Liver (tissue), 9 donors: Measurements from ENCODE around the gene SLC12A1. TPM values are rescaled to one million over a fixed set of nuclear protein-coding genes. Genes with fewer than 3 reads are reported as not detected.

Experiments used
- DNase-seq: peaks from one replicate; pipeline ENCODE4 v3.0.0-alpha.2; 2017; ENCODE audit warnings: low spot score
- H3K27ac ChIP-seq, 2 donors: one replicate each; pipeline ENCODE4 v1.7.0; 2013; ENCODE audit warnings: inconsistent platforms in 2 of 2, low read length in 2 of 2, control low read depth in 1 of 2, low read depth in 1 of 2, mild to moderate bottlenecking in 1 of 2
- H3K27me3 ChIP-seq, 4 donors: one replicate each; pipeline versions ENCODE4 v1.6.1 to v1.7.0; 2013; ENCODE audit warnings: low read length in 3 of 4, inconsistent platforms in 1 of 4, mild to moderate bottlenecking in 1 of 4, moderate library complexity in 1 of 4; ENCODE audit not compliant: control insufficient read depth in 4 of 4, insufficient read depth in 4 of 4
- H3K36me3 ChIP-seq, 4 donors: one replicate each; pipeline versions ENCODE4 v1.6.1 to v1.7.0; 2013; ENCODE audit warnings: low read length in 3 of 4, mild to moderate bottlenecking in 3 of 4, low read depth in 1 of 4, moderate library complexity in 1 of 4; ENCODE audit not compliant: control insufficient read depth in 4 of 4, insufficient read depth in 3 of 4
- H3K4me1 ChIP-seq, 4 donors: one replicate each; pipeline versions ENCODE4 v1.6.1 to v1.7.0; 2013; ENCODE audit warnings: low read length in 3 of 4, mild to moderate bottlenecking in 3 of 4, moderate library complexity in 1 of 4; ENCODE audit not compliant: control insufficient read depth in 4 of 4, insufficient read depth in 4 of 4
- H3K4me3 ChIP-seq, 3 donors: one replicate each; pipeline versions ENCODE4 v1.6.1 to v1.7.0; 2013; ENCODE audit warnings: low read length in 3 of 3, control low read depth in 1 of 3, low read depth in 1 of 3, mild to moderate bottlenecking in 1 of 3
- H3K9ac ChIP-seq, 2 donors: one replicate each; pipeline ENCODE4 v1.7.0; 2013; ENCODE audit warnings: low read length in 2 of 2, mild to moderate bottlenecking in 2 of 2, moderate library complexity in 2 of 2, control low read depth in 1 of 2, low read depth in 1 of 2
- H3K9me3 ChIP-seq, 4 donors: one replicate each; pipeline versions ENCODE4 v1.6.1 to v1.7.0; 2013; ENCODE audit warnings: low read length in 3 of 4; ENCODE audit not compliant: control insufficient read depth in 4 of 4
- EGR1 ChIP-seq, 2 donors: IDR thresholded peaks; 2 replicates each; pipeline ENCODE4 v1.6.1; 2016 to 2018; ENCODE audit warnings: antibody characterized with exemption in 2 of 2, low read depth in 2 of 2
- FOXA1 ChIP-seq: IDR thresholded peaks from 2 replicates; pipeline ENCODE4 v1.6.1; 2016; ENCODE audit warnings: antibody characterized with exemption
- FOXA2 ChIP-seq: IDR thresholded peaks from 2 replicates; pipeline ENCODE4 v1.6.1; 2016; ENCODE audit warnings: antibody characterized with exemption
- HNF4A ChIP-seq, 2 donors: conservative IDR thresholded peaks; 2 replicates each; pipeline ENCODE4 v1.6.1; 2016; ENCODE audit warnings: antibody characterized with exemption in 2 of 2, mild to moderate bottlenecking in 2 of 2
- HNF4G ChIP-seq: IDR thresholded peaks from 2 replicates; pipeline ENCODE4 v1.6.1; 2016; ENCODE audit warnings: antibody characterized with exemption
- JUND ChIP-seq, 2 donors: IDR thresholded peaks; 2 replicates each; pipeline ENCODE4 v1.6.1; 2016; ENCODE audit warnings: antibody characterized with exemption in 2 of 2
- NR2F2 ChIP-seq: IDR thresholded peaks from 2 replicates; pipeline ENCODE4 v1.6.1; 2016; ENCODE audit warnings: antibody characterized with exemption
- RAD21 ChIP-seq, 2 donors: IDR thresholded peaks; 2 replicates each; pipeline ENCODE4 v1.6.1; 2016; ENCODE audit warnings: antibody characterized with exemption in 2 of 2, mild to moderate bottlenecking in 2 of 2
- RXRA ChIP-seq, 2 donors: IDR thresholded peaks; 2 replicates each; pipeline ENCODE4 v1.6.1; 2017 to 2018; ENCODE audit warnings: antibody characterized with exemption in 2 of 2, mild to moderate bottlenecking in 1 of 2
- TAF1 ChIP-seq: conservative IDR thresholded peaks from 2 replicates; pipeline ENCODE4 v1.6.1; 2016; ENCODE audit warnings: antibody characterized with exemption, mild to moderate bottlenecking
- YY1 ChIP-seq: IDR thresholded peaks from 2 replicates; pipeline ENCODE4 v1.6.1; 2016; ENCODE audit warnings: antibody characterized with exemption, mild to moderate bottlenecking
- WGBS: extraction: QIAGEN DNeasy Blood & Tissue Kit; methylation state at CpG from one replicate; pipeline ENCODE4 v1.1.7; 2013; 5-methylcytosine and 5-hydroxymethylcytosine counted together
- polyA plus RNA-seq, 2 donors: library from polyadenylated mRNA; stranded (reverse) in 1 of 2; unstranded in 1 of 2; fragments of 200-250 nt in 1 of 2; fragments of >200 nt in 1 of 2; fragmentation: Nextera tagmentation in 1 of 2; extraction: Ambion mirVana in 1 of 2; gene quantifications; one replicate each; pipeline versions ENCODE4 v1.2.1 to v1.2.3, GENCODE V29; 2013 to 2015
- total RNA-seq, 2 donors: library from RNA; depleted of rRNA; stranded (reverse); fragments of >200 nt; gene quantifications; one replicate each; pipeline ENCODE4 v1.2.3, GENCODE V29; 2014
- TF ChIP-seq, protein P1 (sequence below): IDR thresholded peaks from 2 replicates; pipeline ENCODE4 v1.6.1; 2016; ENCODE audit warnings: antibody characterized with exemption
- TF ChIP-seq, protein P2 (sequence below): fragments of 150-350 bp; IDR thresholded peaks from 2 replicates; pipeline ENCODE4 v1.5.1; 2017; ENCODE audit warnings: improper control_type of control experiment, low read depth, low read length; ENCODE audit not compliant: missing input control
- TF ChIP-seq, protein P3 (sequence below): IDR thresholded peaks from 2 replicates; pipeline ENCODE4 v1.6.1; 2016; ENCODE audit warnings: antibody characterized with exemption, mild to moderate bottlenecking
- TF ChIP-seq, protein P4 (sequence below): IDR thresholded peaks from 2 replicates; pipeline ENCODE4 v1.6.1; 2016; ENCODE audit warnings: antibody characterized with exemption
- TF ChIP-seq, protein P5 (sequence below): IDR thresholded peaks from 2 replicates; pipeline ENCODE4 v1.6.1; 2016; ENCODE audit warnings: antibody characterized with exemption
- donor health status: healthy.
- donor health status: healthy.
- donor health status: healthy.
- donor health status: healthy.
- donor health status: healthy.

The SLC12A1 gene
- total and polyA plus RNA-seq, 4 donors = 0.03 to 0.42 (median 0.09) TPM

DNA sequence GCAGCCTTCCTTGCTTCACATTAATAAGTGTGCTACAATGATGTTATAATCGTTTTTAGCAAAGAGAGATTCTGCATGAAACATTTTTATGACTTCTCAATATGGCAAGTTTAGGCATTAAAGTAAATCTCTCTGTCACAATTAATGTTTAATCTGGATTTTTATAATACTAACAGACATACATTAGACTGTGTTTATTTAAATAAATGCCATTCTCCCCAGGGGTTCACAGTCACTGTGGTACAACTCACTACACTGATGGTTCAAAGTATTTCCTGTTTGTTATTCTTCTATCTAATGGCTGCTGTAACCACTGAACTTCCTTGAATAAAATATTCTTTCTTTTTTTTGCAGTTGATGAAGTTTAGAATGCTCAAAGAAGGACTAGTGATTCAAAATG, 59.0 kb downstream of the SLC12A1 start:
- H3K36me3 ChIP-seq = no peaks in the 10 kb centered on the region
- no peaks in the 10 kb centered on the region for H3K9me3 ChIP-seq
- no peaks in the 10 kb centered on the region for H3K4me1 ChIP-seq
- no peak for TF ChIP-seq RAD21 (IDR thresholded peaks at IDR 0.05)
- TF ChIP-seq, protein P1, sequence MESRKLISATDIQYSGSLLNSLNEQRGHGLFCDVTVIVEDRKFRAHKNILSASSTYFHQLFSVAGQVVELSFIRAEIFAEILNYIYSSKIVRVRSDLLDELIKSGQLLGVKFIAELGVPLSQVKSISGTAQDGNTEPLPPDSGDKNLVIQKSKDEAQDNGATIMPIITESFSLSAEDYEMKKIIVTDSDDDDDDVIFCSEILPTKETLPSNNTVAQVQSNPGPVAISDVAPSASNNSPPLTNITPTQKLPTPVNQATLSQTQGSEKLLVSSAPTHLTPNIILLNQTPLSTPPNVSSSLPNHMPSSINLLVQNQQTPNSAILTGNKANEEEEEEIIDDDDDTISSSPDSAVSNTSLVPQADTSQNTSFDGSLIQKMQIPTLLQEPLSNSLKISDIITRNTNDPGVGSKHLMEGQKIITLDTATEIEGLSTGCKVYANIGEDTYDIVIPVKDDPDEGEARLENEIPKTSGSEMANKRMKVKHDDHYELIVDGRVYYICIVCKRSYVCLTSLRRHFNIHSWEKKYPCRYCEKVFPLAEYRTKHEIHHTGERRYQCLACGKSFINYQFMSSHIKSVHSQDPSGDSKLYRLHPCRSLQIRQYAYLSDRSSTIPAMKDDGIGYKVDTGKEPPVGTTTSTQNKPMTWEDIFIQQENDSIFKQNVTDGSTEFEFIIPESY = no peak
- no peak for TF ChIP-seq FOXA1
- TF ChIP-seq, protein P2, sequence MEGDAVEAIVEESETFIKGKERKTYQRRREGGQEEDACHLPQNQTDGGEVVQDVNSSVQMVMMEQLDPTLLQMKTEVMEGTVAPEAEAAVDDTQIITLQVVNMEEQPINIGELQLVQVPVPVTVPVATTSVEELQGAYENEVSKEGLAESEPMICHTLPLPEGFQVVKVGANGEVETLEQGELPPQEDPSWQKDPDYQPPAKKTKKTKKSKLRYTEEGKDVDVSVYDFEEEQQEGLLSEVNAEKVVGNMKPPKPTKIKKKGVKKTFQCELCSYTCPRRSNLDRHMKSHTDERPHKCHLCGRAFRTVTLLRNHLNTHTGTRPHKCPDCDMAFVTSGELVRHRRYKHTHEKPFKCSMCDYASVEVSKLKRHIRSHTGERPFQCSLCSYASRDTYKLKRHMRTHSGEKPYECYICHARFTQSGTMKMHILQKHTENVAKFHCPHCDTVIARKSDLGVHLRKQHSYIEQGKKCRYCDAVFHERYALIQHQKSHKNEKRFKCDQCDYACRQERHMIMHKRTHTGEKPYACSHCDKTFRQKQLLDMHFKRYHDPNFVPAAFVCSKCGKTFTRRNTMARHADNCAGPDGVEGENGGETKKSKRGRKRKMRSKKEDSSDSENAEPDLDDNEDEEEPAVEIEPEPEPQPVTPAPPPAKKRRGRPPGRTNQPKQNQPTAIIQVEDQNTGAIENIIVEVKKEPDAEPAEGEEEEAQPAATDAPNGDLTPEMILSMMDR = no peak
- TF ChIP-seq, protein P3, sequence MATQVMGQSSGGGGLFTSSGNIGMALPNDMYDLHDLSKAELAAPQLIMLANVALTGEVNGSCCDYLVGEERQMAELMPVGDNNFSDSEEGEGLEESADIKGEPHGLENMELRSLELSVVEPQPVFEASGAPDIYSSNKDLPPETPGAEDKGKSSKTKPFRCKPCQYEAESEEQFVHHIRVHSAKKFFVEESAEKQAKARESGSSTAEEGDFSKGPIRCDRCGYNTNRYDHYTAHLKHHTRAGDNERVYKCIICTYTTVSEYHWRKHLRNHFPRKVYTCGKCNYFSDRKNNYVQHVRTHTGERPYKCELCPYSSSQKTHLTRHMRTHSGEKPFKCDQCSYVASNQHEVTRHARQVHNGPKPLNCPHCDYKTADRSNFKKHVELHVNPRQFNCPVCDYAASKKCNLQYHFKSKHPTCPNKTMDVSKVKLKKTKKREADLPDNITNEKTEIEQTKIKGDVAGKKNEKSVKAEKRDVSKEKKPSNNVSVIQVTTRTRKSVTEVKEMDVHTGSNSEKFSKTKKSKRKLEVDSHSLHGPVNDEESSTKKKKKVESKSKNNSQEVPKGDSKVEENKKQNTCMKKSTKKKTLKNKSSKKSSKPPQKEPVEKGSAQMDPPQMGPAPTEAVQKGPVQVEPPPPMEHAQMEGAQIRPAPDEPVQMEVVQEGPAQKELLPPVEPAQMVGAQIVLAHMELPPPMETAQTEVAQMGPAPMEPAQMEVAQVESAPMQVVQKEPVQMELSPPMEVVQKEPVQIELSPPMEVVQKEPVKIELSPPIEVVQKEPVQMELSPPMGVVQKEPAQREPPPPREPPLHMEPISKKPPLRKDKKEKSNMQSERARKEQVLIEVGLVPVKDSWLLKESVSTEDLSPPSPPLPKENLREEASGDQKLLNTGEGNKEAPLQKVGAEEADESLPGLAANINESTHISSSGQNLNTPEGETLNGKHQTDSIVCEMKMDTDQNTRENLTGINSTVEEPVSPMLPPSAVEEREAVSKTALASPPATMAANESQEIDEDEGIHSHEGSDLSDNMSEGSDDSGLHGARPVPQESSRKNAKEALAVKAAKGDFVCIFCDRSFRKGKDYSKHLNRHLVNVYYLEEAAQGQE = no peak
- no peak for TF ChIP-seq HNF4A (conservative IDR thresholded peaks at IDR 0.05)
- TF ChIP-seq EGR1 (IDR thresholded peaks at IDR 0.05; ENCODE audit: low read depth in 2 of 2) = no peak
- no peak for TF ChIP-seq RXRA (IDR thresholded peaks at IDR 0.05)
- TF ChIP-seq JUND (IDR thresholded peaks at IDR 0.05) = no peak
- TF ChIP-seq YY1 = no peak
- TF ChIP-seq, protein P4, sequence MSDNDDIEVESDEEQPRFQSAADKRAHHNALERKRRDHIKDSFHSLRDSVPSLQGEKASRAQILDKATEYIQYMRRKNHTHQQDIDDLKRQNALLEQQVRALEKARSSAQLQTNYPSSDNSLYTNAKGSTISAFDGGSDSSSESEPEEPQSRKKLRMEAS = no peak
- TF ChIP-seq, protein P5, sequence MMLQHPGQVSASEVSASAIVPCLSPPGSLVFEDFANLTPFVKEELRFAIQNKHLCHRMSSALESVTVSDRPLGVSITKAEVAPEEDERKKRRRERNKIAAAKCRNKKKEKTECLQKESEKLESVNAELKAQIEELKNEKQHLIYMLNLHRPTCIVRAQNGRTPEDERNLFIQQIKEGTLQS = no peak
- TF ChIP-seq HNF4G = no peak
- TF ChIP-seq FOXA2 = no peak
- TF ChIP-seq TAF1 = no peak
- H3K4me3 ChIP-seq = no peak overlapping the region
- H3K27ac ChIP-seq = no peak overlapping the region
- 31% methylated on average over 1 of the region's 1 CpG for WGBS
- H3K9ac ChIP-seq = no peak overlapping the region
- no peak for DNase-seq
- H3K27me3 ChIP-seq = peaks cover 0 to 7% (median 4%) of the 10 kb centered on the region in 4 donors

DNA sequence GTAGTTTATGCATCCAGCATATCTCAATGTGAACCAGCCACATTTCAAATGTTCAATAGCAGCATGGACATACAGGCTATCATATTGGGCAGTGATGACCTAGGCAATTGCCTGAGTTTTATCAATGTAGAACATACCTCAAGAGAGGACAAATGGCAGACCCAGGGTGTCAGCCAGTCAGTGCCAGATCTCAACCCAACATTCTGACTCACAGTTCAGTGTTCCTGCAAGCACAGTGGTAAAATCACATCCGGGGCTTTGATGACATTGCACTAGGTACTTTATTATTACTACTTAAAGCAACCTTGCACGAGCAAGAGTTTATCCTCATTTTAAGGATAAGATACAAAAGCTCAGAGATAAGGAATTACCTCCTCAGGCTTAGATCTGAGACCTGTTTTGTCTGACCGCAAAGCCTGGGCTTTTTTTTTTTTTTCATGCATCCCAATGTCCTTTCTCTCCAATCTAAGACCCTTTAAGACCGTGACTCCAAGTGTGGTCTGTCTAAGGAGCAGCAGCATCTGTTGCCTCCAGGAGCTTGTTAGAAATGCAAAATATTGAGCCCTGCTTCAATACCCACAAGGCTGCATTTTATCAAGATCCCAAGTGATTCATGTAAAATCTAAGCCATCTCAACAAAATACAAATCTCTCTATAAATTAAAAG, 60.1 kb downstream of the SLC12A1 start:
- no peak overlapping the region for H3K27ac ChIP-seq
- no peaks in the 10 kb centered on the region for H3K4me1 ChIP-seq
- H3K9me3 ChIP-seq = no peaks in the 10 kb centered on the region
- H3K4me3 ChIP-seq = no peak overlapping the region
- H3K27me3 ChIP-seq = peaks cover 0 to 7% (median 4%) of the 10 kb centered on the region in 4 donors
- H3K36me3 ChIP-seq = no peaks in the 10 kb centered on the region
- 52% methylated on average over 4 of the region's 4 CpGs for WGBS
- no peak for DNase-seq
- H3K9ac ChIP-seq = no peak overlapping the region
- TF ChIP-seq, protein P4 = no peak
- TF ChIP-seq HNF4A (conservative IDR thresholded peaks at IDR 0.05) (no peak), TAF1 (no peak), RXRA (IDR thresholded peaks at IDR 0.05) (no peak), FOXA1 (no peak), YY1 (no peak), FOXA2 (no peak), RAD21 (IDR thresholded peaks at IDR 0.05) (no peak), NR2F2 (no peak)
- TF ChIP-seq, protein P2 = no peak
- TF ChIP-seq, protein P1 = no peak
- TF ChIP-seq, protein P5 = no peak
